Activated T-cell treated with anti-CD3 and anti-CD28 coated beads for 4 hours (primary cell): Measurements from ENCODE around the gene MAP3K7.

ENCODE experiments used
- DNase-seq: peaks from one replicate; pipeline ENCODE4 v3.0.0-alpha.2; 2020

MAP3K7 gene

DNA sequence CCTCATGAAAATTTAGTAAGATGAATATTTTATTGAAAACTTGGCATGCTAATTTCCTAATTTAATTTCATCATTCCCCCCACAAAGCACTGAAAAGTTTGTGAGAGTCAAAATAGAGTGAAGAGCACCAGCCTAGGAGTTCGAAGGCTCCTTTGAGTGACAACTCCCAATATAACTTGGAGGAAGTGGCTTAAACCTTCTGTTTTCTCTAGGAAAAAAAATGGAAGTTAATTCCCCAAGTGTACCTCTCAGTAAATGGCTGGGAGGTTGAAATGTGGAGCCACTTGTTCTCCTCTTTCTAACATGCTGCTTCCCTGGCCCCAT, 107.3 kb downstream of the MAP3K7 start:
- DNase-seq: no peak

DNA sequence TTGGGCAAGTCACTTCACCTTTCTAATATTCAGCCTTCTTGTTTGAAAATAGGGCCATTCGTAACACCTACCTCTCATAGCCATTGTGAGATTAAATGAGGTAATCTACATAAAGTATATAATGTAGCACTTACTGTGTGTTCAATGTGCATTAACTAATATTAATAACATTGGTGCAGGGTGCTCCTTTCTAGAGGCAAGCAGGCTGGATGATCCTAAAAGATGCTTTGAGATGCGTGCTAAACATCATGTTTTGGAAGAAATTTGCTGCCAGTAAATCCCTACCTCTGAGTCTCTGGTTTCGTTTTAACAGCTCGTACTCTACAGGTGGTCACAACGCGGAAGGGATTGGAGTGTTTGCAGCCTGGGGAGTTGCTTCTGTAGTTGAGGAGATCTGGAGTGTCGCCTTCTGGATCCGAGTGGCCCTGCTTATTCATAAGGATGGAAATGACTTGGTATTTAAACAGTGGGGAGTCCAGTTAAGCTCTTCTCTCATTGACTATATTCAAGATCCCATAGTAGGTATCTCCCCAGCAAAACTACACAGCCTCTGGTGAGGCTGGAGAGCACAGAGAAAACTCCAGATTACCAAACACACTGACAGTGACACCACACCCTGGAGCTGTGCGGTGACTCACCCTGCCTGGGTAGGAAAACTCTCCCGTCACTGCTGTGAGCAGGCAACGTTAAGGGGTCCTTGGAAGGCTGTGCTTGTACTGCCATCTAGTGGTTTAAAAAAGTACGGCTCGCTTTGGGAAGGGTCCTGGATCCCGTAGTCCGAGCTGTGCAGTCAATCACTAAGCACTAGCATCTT, 107.9 kb downstream of the MAP3K7 start:
- peak; percentile 82 for DNase-seq

DNA sequence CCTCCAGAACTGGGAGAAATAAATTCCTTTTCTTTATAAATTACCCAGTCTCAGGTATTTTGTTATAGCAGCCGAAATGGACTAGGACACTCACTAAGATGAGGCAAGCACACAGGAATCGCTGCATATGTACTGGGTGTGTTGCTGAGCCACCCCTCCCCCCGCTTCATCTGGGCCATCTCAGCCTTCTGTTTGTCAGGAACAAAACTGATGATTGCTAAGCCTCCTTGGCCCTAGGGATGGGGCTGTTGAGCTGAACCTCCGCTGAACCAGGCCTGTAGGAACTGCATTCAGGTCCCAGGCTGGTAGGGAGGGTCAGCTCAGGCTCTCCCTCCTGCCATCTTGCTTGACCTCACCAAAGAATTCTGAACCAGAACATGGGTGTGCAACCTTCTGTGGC, 108.6 kb downstream of the MAP3K7 start:
- no peak for DNase-seq

DNA sequence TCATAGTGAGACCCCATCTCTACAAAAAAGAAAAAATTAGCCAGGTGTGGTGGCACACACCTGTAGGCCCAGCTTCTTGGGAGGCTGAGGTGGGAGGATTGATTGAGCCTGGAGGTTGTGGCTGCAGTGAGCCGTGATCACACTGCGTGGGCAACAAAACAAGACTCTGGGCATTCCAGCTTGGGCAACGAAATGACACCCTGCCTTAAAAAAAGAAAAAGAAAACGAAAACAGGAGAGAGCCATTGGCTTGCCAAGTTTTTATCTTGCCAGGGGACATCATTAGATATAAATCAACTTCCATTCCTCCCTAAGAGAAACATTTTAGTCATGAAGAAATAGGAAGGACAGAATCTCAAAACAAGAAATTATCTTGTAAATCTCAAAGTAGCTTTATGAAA, 109.5 kb downstream of the MAP3K7 start:
- no peak for DNase-seq

DNA sequence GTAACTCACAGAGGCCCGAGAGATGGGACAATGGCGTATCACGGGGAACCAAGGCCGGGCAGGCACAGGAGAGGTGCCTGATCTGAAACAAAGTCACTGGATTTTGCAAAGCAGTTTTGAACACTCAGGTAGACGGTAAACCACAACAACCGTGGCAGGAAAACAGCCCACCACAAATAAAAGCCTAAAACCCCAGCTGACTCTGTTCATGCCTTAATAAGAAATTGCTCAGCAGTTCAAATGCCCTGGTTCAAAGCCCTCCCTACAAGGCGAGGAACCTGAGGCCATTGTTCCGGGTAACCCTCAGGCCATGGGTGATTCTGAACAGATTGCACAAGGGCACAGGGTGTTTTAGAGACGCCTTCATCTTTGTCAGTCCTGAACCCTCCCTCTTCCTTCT, 114.2 kb downstream of the MAP3K7 start:
- DNase-seq: no peak

DNA sequence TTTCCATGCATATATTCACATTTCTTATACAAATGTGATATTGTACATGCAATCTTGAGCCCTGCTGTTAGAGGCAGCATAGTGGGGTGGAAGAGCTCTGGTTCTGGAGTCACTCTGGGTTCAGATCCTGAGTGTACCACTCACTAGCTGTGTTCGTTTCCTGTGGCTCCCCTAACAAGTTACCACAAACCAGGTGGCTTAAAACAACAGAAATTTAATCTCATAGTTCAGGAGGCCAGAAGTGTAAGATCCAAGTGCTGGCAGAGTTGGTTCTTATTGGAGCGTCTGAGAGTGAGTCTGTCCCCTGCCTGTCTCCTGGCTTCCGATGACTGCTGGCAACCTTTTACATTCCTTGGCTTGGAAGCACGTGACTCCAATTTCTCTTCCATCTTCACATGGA, 115.6 kb downstream of the MAP3K7 start:
- DNase-seq: no peak

DNA sequence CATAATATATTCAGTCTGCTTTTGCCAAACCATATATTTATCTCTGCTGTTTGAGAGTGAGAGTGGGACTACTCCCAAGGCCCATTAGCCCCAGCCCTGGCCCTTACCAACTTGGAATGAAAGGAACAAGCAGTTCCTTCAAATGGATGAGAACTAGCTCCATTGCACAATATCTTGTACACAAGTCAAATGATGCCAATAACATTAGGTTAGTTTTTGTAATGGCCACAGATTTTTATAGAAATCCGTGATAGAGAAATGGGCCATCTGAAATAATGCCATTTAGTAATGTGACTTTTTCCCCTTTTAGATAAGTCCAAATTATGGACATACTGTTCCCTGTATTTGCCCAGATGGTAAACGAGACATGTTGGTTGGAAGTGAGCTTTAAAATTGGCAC, 117.0 kb downstream of the MAP3K7 start:
- DNase-seq: no peak

DNA sequence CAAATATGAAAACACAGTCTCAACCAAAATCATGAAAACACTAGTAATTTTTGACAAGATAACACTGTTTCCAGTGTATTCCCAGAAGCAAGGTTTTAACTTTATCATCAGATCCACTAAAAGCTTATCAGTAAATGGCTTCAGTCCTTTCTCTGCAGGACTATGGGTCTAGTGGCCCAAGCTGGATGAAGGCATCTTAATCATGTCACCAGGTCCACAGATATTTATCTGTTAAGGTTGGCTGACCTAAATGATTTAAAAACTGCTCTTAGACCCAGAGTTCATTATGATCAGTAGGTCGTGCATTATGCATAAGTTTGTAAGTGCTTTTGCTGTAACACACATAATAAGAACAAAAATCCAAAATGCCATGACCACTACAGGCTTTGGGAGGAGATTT, 118.0 kb downstream of the MAP3K7 start:
- no peak for DNase-seq

DNA sequence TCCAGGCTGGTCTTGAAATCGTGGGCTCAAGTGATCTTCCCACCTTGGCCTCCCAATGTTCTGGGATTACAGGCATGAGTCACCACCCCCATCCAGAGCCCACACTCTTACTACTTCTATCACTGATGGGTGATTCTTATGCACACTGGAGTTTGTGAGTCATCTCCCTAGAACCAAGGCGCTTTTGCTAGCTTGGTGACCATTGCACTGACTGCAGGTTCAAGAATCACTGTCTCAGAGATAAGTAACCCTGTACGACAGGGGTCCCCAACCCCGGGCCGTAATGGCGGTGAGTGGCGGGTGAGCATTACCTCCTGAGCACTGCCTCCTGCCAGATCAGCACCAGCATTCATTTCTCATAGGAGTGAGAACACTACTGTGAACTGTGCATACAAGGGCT, 118.8 kb downstream of the MAP3K7 start:
- DNase-seq: no peak

DNA sequence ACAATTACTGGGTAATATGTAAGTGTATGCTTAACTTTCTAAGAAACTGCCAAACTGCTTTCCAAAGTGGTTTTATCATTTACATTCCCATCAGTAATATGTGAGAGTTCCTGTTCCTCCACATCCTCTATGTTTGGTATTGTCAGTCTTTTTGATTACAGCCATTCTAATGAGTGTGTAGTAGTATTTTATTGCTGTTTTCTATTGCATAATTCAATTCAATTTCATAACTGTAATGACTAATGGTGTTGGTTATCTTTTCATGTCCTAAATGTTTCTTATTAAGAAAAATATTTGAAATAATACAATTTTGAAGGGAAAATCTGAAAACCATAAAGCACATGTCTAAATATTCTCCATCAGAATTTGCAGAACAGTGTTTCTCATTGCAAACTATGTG, 119.3 kb downstream of the MAP3K7 start:
- no peak for DNase-seq

DNA sequence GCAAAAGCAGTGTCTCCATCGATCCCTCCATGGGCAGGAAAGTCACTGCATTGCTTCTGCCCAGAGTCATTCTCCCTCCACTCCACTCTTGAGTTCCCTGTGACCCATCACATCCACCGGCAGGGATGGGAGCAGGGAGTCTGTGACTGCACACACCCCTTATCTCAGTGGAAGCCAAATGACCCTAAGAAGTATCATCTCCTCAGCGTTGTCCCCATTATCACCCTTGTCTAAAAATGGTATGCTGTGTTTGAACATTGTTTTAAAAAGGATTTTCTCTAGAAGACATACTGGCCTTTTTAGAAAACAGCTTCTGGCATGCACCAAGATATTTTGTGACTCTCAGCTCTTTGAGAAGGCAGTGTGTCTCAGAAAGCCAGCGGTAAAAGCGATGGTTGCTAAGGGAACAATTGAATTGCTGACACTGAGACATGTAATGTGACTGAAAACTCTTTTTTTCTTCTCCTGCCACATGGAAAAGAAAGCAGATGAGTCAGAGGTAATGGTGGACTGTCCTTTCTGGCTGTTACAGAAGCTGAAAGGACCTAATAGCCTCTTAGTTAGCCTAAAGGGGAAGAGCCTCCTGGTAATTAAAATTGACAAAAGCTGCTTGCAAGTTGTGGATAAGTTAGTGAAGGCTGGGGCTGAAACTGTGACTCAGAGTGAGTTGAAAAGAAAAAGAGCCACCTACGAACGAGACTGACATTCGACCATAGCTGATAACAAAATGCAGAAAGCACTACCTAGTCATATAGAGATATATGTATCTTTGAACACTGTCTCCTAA, 120.5 kb downstream of the MAP3K7 start:
- no peak for DNase-seq

DNA sequence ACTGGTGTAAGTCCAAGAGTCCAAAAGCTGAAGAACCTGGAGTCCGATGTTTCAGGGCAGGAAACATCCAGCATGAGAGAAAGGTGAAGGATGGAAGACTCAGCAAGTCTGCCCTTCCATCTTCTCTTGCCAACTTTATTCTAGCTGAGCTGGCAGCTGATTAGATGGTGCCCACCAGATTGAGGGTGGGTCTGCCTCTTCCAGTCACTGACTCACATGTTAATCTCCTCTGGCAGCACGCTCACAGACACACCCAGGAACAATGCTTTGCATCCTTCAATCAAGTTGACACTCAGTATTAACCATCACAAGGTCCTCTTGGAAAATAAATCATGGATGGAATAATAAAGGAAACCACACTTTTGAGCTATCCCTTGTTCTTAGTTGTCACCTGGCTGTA, 121.2 kb downstream of the MAP3K7 start:
- no peak for DNase-seq

DNA sequence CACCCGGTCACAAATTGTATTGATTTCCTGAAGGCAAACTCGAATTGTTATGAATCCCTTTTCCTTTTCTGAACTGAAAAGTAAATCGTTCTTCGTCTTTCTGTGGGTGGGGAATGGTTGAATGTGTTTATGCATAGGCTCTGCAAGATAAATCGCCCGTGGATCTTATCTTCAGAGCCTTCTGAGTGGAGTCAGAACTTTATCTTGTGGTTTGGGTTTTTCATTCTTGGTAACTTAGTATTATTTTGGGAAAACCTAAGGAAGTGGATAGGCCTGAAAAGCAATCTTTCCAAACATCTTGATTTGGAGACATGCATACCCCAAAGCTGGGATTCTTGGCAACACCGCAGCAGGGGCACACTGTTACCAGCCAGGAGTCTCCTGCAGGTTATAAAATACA, 122.4 kb downstream of the MAP3K7 start:
- DNase-seq: no peak

DNA sequence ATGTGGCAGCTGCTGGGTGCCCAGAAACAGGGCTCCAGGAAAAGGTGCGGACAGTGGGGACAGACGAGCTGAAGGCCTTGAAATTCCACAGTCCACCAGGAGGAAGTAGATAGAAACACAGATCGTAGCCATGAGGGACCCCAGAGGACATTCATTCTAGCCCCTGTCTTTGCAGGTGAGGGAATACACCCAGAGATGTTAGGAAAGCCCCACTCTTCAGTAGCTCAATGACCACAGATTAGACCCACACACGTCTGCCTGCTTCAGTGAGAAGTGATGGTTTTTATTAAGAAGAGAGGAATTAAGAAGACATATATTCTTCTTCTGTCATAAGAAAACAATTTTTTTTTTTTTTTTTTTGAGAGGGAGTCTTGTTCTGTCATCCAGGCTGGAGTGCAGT, 123.0 kb downstream of the MAP3K7 start:
- DNase-seq: no peak
